Thoracic aorta (tissue), 2 donors: ENCODE measurements around the gene C1orf94. TPM values are rescaled to one million over a fixed set of nuclear protein-coding genes. Genes with fewer than 3 reads are reported as not detected.

Source experiments
- ATAC-seq: fragments of 150-250 bp; one replicate; pipeline ENCODE4 v1.8.0; 2017; ENCODE audit warnings: low read depth; ENCODE audit not compliant: insufficient number of reproducible peaks, low FRiP score
- DNase-seq: peaks from one replicate; pipeline ENCODE4 v3.0.0-alpha.2; 2020; ENCODE audit warnings: low spot score
- H3K27ac ChIP-seq, 2 donors: fragments of 200-600 bp; sonication (generic); 1 replicate in 1 of 2; 2 replicates in 1 of 2; pipeline ENCODE4 v1.5.1; 2016; ENCODE audit warnings: mild to moderate bottlenecking in 2 of 2, moderate library complexity in 2 of 2
- H3K27me3 ChIP-seq: fragments of 200-600 bp; sonication (generic); replicated peaks from 2 replicates; pipeline ENCODE4 v1.6.0; 2016; ENCODE audit warnings: mild to moderate bottlenecking; ENCODE audit not compliant: insufficient read depth
- H3K36me3 ChIP-seq: fragments of 200-600 bp; sonication (generic); one replicate; pipeline ENCODE4 v1.5.1; 2016
- H3K4me1 ChIP-seq, 2 donors: fragments of 200-600 bp; sonication (generic); 1 replicate in 1 of 2; 2 replicates in 1 of 2; pipeline versions ENCODE4 v1.5.1 to v1.6.0; 2016; ENCODE audit warnings: low read depth in 2 of 2, mild to moderate bottlenecking in 1 of 2; ENCODE audit not compliant: control insufficient read depth in 1 of 2
- H3K4me3 ChIP-seq: fragments of 200-600 bp; sonication (generic); 2 replicates; pipeline ENCODE4 v1.5.1; 2016; ENCODE audit warnings: mild to moderate bottlenecking
- H3K9me3 ChIP-seq: fragments of 200-600 bp; sonication (generic); 2 replicates; pipeline ENCODE4 v1.5.1; 2016
- total RNA-seq, 2 donors: library from RNA; depleted of rRNA; stranded (reverse); fragments of >200 nt; gene quantifications; one replicate each; pipeline versions ENCODE4 v1.1.0 to v1.2.3, GENCODE V29; 2016
- TF ChIP-seq, protein P1 (sequence below): fragments of 200-600 bp; sonication (generic); IDR thresholded peaks from one replicate; pipeline ENCODE4 v1.5.1; 2019; ENCODE audit warnings: antibody characterized with exemption

C1orf94 gene
- total RNA-seq, 2 donors from 2014 or later, result not detected

DNA sequence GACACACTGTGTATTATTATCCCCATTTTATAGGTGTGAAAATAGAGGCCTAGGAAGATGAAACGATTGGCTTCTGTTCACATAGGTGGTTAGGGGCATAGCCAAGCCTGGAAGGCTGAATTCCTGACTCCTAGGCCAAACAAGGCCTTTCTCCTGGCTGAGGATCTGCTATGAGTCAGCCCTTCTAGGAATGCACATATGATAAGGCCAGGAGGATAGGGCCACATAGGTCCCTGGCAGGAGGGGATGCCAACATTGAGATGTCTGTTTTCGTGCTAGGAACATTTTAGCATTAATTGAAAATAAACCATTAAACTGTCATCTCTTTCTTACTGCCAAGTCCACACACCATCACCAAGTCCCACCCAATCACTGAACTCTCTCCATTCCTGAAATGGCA lies 20.8 kb upstream of the C1orf94 start:
- DNase-seq (no peak), ATAC-seq (no peak)
- H3K36me3 ChIP-seq, result no peaks in the 10 kb centered on the region
- TF ChIP-seq, protein P1, sequence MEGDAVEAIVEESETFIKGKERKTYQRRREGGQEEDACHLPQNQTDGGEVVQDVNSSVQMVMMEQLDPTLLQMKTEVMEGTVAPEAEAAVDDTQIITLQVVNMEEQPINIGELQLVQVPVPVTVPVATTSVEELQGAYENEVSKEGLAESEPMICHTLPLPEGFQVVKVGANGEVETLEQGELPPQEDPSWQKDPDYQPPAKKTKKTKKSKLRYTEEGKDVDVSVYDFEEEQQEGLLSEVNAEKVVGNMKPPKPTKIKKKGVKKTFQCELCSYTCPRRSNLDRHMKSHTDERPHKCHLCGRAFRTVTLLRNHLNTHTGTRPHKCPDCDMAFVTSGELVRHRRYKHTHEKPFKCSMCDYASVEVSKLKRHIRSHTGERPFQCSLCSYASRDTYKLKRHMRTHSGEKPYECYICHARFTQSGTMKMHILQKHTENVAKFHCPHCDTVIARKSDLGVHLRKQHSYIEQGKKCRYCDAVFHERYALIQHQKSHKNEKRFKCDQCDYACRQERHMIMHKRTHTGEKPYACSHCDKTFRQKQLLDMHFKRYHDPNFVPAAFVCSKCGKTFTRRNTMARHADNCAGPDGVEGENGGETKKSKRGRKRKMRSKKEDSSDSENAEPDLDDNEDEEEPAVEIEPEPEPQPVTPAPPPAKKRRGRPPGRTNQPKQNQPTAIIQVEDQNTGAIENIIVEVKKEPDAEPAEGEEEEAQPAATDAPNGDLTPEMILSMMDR, result no peak
- H3K27me3 ChIP-seq, result no peaks in the 10 kb centered on the region
- no peaks in the 10 kb centered on the region for H3K9me3 ChIP-seq
- no peak overlapping the region for H3K4me3 ChIP-seq
- no peaks in the 10 kb centered on the region for H3K4me1 ChIP-seq
- no peak overlapping the region for H3K27ac ChIP-seq

GRCh38 chr1:34156739-34157138 lies 20.0 kb upstream of the C1orf94 start:
- Histone ChIP-seq H3K4me3 (no peak overlapping the region), H3K4me1 (no peaks in the 10 kb centered on the region), H3K36me3 (no peaks in the 10 kb centered on the region), H3K27me3 (no peaks in the 10 kb centered on the region), H3K27ac (no peak overlapping the region), H3K9me3 (no peaks in the 10 kb centered on the region)
- no peak for DNase-seq
- ATAC-seq, result no peak
- TF ChIP-seq, protein P1, result no peak

GRCh38 chr1:34162852-34163766 lies 13.6 kb upstream of the C1orf94 start:
- H3K4me1 ChIP-seq, result peaks cover 25 to 42% of the 10 kb centered on the region in 2 donors
- no peaks in the 10 kb centered on the region for H3K27me3 ChIP-seq
- H3K9me3 ChIP-seq, result no peaks in the 10 kb centered on the region
- DNase-seq, result peak; percentile 48
- H3K36me3 ChIP-seq, result no peaks in the 10 kb centered on the region
- TF ChIP-seq, protein P1, result peak; percentile 70
- peak overlapping the region; percentile 73 for H3K4me3 ChIP-seq
- ATAC-seq, result peak; percentile 55
- no peak overlapping the region for H3K27ac ChIP-seq

DNA sequence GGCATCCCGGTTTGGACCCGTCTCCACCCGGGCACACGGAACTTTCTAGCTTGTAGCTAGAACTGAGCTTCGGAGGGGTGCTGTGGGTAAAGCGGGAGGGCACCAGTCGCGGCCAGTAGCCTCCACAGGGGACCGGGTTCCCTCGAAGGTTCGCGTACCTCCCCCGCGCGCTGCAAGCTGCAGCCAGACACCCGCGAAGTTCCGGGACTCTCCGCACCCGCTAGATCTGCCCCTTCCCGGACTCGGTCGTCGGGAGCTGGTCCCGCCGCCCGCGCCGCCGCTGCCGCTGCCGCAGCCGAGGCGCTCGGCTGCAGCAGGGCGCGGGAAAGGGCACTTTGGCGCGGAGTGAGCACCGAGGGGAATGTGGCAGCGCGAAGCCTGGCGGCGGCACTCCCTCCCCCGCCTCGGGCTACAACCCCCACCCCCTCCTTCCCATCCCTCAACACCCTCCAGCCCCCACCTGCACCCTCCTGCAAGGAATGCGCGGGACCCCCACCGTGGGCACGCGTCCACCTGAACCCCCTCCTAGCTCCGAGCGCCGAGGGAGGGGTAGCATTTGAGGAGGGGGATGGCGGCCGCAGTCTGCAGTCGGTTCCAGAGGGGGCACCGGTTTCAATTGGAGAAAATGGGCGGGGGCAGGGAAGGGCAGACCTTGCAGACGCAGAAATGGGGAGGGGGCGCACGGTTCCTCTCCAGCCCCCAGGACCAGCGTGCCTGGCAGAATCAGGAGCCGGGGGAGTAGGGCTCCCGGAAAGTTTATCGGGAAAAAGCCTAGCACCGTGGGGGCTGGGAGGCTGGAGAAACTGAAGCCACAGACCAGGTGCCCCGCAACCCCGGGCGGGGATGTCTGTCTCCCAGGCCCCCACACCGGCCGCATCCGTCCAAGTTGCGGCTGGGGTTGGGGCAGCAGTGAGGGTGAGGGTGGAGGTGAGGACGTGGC lies 12.6 kb upstream of the C1orf94 start:
- TF ChIP-seq, protein P1, result no peak
- DNase-seq (no peak), ATAC-seq (no peak)
- Histone ChIP-seq H3K4me3 (peak overlapping the region; percentile 73), H3K27me3 (no peaks in the 10 kb centered on the region), H3K4me1 (peaks cover 25 to 42% of the 10 kb centered on the region in 2 donors), H3K9me3 (no peaks in the 10 kb centered on the region), H3K27ac (no peak overlapping the region), H3K36me3 (no peaks in the 10 kb centered on the region)
